ENCODE results near the gene ASCL1. TPM values are rescaled to one million over a fixed set of nuclear protein-coding genes. Genes with fewer than 3 reads are reported as not detected.

ASCL1 gene
- total RNA-seq, 1 experiment from 2014 or later: not detected

- no peak overlapping the region for H3K4me3 Mint-ChIP-seq (ENCODE audit: unreplicated experiment)
- TF ChIP-seq CTCF (IDR thresholded peaks at IDR 0.05; ENCODE audit: unreplicated experiment): no peak
- H3K9me3 Mint-ChIP-seq (ENCODE audit: unreplicated experiment): peaks cover 4% of the 10 kb centered on the region
- DNase-seq (ENCODE audit: unreplicated experiment): no peak
- no TSS peak for BruUV-seq (replicated peaks)
- H3K4me1 Mint-ChIP-seq (ENCODE audit: insufficient read depth, unreplicated experiment): no peaks in the 10 kb centered on the region
- ChIA-PET CTCF (interaction anchor here (0.7 kb wide), 1 partner anchor 883 kb away, joined by 5 read pairs; no protein-coding TSS in a partner anchor), POLR2A (interaction anchor here (0.8 kb wide), 1 partner anchor 946 kb away, joined by 3 read pairs; no protein-coding TSS in a partner anchor)
- no peaks in the 10 kb centered on the region for H3K27me3 Mint-ChIP-seq (ENCODE audit: insufficient read depth, unreplicated experiment)
- H3K27ac Mint-ChIP-seq (ENCODE audit: low read depth, unreplicated experiment): no peak overlapping the region
- no peaks in the 10 kb centered on the region for H3K36me3 Mint-ChIP-seq (ENCODE audit: insufficient read depth, unreplicated experiment)
- intact Hi-C loops (cut with micrococcal nuclease): no loop called here
Observed at GRCh38 chr12:102956738-102957327, 641 bp upstream of the ASCL1 start.

GRCh38 chr12:102958073-102958829, 777 bp downstream of the ASCL1 start:
- no peak overlapping the region for H3K4me3 Mint-ChIP-seq (ENCODE audit: unreplicated experiment)
- no peaks in the 10 kb centered on the region for H3K27me3 Mint-ChIP-seq (ENCODE audit: insufficient read depth, unreplicated experiment)
- CTCF ChIA-PET: no interaction called here
- intact Hi-C loops (cut with micrococcal nuclease): no loop called here
- H3K4me1 Mint-ChIP-seq (ENCODE audit: insufficient read depth, unreplicated experiment): no peaks in the 10 kb centered on the region
- no peaks in the 10 kb centered on the region for H3K36me3 Mint-ChIP-seq (ENCODE audit: insufficient read depth, unreplicated experiment)
- peaks cover 10% of the 10 kb centered on the region for H3K9me3 Mint-ChIP-seq (ENCODE audit: unreplicated experiment)
- no TSS peak for BruUV-seq (replicated peaks)
- POLR2A ChIA-PET: no interaction called here
- no peak overlapping the region for H3K27ac Mint-ChIP-seq (ENCODE audit: low read depth, unreplicated experiment)
- no peak for DNase-seq (ENCODE audit: unreplicated experiment)
- TF ChIP-seq CTCF (IDR thresholded peaks at IDR 0.05; ENCODE audit: unreplicated experiment): no peak

- Mint-ChIP-seq H3K27ac (ENCODE audit: low read depth, unreplicated experiment) (no peak overlapping the region), H3K4me1 (ENCODE audit: insufficient read depth, unreplicated experiment) (no peaks in the 10 kb centered on the region), H3K27me3 (ENCODE audit: insufficient read depth, unreplicated experiment) (no peaks in the 10 kb centered on the region), H3K9me3 (ENCODE audit: unreplicated experiment) (peaks cover 14% of the 10 kb centered on the region), H3K36me3 (ENCODE audit: insufficient read depth, unreplicated experiment) (no peaks in the 10 kb centered on the region), H3K4me3 (ENCODE audit: unreplicated experiment) (no peak overlapping the region)
- no TSS peak for BruUV-seq (replicated peaks)
- POLR2A ChIA-PET: no interaction called here
- no peak for TF ChIP-seq CTCF (IDR thresholded peaks at IDR 0.05; ENCODE audit: unreplicated experiment)
- CTCF ChIA-PET: interaction anchor here (1.2 kb wide), 1 partner anchor 589 kb away, joined by 3 read pairs; no protein-coding TSS in a partner anchor
- intact Hi-C loops (cut with micrococcal nuclease): no loop called here
- DNase-seq (ENCODE audit: unreplicated experiment): no peak
Observed at GRCh38 chr12:102958830-102959176, 1.3 kb downstream of the ASCL1 start.

- no peak overlapping the region for H3K4me3 Mint-ChIP-seq (ENCODE audit: unreplicated experiment)
- no peaks in the 10 kb centered on the region for H3K36me3 Mint-ChIP-seq (ENCODE audit: insufficient read depth, unreplicated experiment)
- intact Hi-C loops (cut with micrococcal nuclease): no loop called here
- BruUV-seq (replicated peaks): no TSS peak
- no peaks in the 10 kb centered on the region for H3K4me1 Mint-ChIP-seq (ENCODE audit: insufficient read depth, unreplicated experiment)
- H3K27ac Mint-ChIP-seq (ENCODE audit: low read depth, unreplicated experiment): no peak overlapping the region
- H3K9me3 Mint-ChIP-seq (ENCODE audit: unreplicated experiment): peaks cover 18% of the 10 kb centered on the region
- DNase-seq (ENCODE audit: unreplicated experiment): no peak
- TF ChIP-seq CTCF (IDR thresholded peaks at IDR 0.05; ENCODE audit: unreplicated experiment): no peak
- POLR2A ChIA-PET: no interaction called here
- CTCF ChIA-PET: interaction anchor here (1.2 kb wide), 1 partner anchor 589 kb away, joined by 3 read pairs; no protein-coding TSS in a partner anchor
- no peaks in the 10 kb centered on the region for H3K27me3 Mint-ChIP-seq (ENCODE audit: insufficient read depth, unreplicated experiment)
Observed at GRCh38 chr12:102959391-102959790, 1.9 kb downstream of the ASCL1 start.
